Epithelial cell of proximal tubule (primary cell): Measurements from ENCODE around the gene PRKD1. TPM values are rescaled to one million over a fixed set of nuclear protein-coding genes. Genes with fewer than 3 reads are reported as not detected.
A peak's percentile ranks its signal among the peaks of the same experiment; 100 is the strongest.
"Not testable (repeated sequence)": the region's sequence is repeated elsewhere in the genome, so short reads cannot be mapped to it uniquely, and the experiment has no call there.

Experiments
- DNase-seq: peaks from one replicate; pipeline ENCODE4 v3.0.0-alpha.2; 2011; ENCODE audit warnings: low read depth
- H3K4me3 ChIP-seq: 2 replicates; pipeline ENCODE4 v1.5.1; 2011; ENCODE audit warnings: low read depth, mild to moderate bottlenecking, low read length
- total RNA-seq: library from RNA; depleted of rRNA; stranded (reverse); fragments of >200 nt; gene quantifications from 2 replicates; pipeline ENCODE4 v1.2.3, GENCODE V29; 2015
- TF ChIP-seq, protein P1 (sequence below): conservative IDR thresholded peaks from 2 replicates; pipeline ENCODE4 v1.5.1; 2012; ENCODE audit warnings: low read depth, mild to moderate bottlenecking, low read length

The PRKD1 gene
- total RNA-seq, 1 donor from 2014 or later = 6.5 TPM

DNA sequence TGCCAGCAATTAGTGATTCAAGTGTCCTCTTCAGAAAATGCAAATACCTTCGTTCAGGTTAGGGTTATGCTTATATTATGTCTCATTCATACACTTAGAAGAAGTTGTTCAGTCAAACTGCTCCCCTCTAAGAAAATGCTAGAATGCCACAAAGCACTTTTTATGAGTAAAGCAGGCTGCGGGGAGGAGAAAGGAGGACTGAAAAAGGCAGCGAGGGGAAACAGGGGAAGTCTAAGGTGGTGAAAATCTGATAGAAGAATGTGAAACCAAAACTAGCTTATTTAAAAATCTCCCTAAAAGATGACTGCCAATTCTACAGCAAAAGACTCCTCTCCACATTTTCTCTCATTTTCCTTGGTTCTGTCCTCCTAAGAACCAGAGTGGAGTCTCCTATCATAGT, 70.1 kb downstream of the PRKD1 start:
- TF ChIP-seq, protein P1, sequence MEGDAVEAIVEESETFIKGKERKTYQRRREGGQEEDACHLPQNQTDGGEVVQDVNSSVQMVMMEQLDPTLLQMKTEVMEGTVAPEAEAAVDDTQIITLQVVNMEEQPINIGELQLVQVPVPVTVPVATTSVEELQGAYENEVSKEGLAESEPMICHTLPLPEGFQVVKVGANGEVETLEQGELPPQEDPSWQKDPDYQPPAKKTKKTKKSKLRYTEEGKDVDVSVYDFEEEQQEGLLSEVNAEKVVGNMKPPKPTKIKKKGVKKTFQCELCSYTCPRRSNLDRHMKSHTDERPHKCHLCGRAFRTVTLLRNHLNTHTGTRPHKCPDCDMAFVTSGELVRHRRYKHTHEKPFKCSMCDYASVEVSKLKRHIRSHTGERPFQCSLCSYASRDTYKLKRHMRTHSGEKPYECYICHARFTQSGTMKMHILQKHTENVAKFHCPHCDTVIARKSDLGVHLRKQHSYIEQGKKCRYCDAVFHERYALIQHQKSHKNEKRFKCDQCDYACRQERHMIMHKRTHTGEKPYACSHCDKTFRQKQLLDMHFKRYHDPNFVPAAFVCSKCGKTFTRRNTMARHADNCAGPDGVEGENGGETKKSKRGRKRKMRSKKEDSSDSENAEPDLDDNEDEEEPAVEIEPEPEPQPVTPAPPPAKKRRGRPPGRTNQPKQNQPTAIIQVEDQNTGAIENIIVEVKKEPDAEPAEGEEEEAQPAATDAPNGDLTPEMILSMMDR = no peak
- DNase-seq = no peak
- H3K4me3 ChIP-seq = no peak overlapping the region

DNA sequence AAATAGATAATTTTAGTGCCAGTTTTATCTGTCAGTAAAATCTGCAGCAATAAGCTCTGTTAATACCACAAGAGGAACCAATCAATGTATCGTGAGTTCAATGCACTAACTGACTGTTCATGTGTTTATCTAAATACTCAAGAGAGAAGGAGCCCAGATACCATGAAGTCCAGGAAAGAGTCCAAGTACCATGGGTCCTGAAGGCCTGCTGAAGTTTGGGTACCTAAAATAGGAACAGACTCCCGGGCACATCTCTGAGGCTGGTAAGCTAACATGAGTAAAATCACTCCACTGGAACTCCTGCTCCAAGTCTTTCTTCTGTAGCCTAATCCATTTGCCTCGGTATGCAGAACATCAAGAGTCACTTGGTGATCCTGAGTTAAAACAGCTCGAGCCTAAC, 71.1 kb downstream of the PRKD1 start:
- TF ChIP-seq, protein P1 = no peak
- H3K4me3 ChIP-seq = no peak overlapping the region
- DNase-seq = no peak

DNA sequence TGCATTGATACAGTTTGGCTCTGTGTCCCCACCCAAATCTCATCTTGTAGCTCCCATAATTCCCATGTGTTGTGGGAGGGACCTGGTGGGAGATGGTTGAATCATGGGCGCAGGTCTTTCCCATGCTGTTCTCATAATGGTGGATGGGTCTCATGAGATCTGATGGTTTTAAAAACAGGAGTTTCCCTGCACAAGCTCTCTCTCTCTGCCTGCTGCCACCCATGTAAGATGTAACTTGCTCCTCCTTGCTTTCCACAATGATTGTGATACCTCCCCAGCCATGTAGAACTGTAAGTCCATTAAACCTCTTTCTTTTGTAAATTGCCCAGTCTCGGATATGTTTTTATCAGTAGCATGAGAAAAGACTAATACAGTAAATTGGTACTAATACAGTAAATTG, 74.0 kb downstream of the PRKD1 start:
- not testable (repeated sequence) for H3K4me3 ChIP-seq, DNase-seq

DNA sequence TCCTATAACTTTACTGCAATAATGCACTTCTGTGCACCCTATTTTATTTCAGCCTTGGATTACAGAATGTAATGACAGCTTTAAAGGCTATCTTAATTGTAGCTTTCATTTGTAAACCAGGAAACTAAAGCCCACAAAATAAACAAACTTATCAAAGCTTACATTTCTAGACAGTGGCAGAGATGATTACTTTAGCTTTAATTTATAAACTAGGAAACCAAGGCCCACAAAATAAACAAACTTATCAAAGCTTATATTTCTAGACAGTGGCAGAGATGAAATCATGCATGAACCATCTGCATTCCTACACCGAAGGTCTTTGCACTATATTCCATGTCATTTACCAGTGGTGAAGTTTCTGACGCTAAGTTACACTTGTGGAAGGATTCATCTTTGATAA, 74.4 kb downstream of the PRKD1 start:
- TF ChIP-seq, protein P1 = no peak
- H3K4me3 ChIP-seq = no peak overlapping the region
- DNase-seq = no peak

DNA sequence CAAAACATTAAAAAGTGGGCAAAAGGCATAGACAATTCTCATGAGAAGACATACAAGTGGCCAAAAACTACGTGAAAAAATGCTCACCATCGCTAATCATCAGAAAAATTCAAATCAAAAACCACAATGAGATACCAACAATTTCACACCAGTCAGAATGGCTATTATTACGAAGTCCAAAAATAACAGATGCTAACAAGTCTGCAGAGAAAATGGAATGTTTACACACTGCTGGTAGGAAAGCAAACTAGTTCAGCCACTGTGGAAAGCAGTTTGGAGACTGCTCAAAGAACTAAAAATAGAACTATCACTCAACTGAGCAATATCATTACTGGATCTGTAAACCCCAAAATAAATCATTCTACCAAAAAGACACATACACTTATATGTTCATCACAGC, 76.2 kb downstream of the PRKD1 start:
- no peak for DNase-seq
- TF ChIP-seq, protein P1 = no peak
- no peak overlapping the region for H3K4me3 ChIP-seq

DNA sequence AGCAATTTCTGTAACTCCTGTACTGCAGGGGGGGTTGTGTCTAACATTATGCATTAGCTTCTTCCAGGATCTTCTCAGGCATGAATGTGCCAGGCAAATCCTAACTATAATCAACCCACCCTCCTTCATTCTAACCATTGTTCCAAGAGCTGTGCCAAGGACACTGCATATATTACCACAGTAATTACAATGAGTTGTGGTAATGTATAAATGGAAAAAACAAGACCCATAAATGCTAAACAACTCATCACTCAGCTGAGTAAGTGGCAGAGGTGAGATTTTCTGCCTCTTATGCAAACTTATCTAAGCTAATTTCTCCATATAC, 80.6 kb downstream of the PRKD1 start:
- DNase-seq = no peak
- TF ChIP-seq, protein P1 = peak; percentile 17
- H3K4me3 ChIP-seq = peak overlapping the region; percentile 7

DNA sequence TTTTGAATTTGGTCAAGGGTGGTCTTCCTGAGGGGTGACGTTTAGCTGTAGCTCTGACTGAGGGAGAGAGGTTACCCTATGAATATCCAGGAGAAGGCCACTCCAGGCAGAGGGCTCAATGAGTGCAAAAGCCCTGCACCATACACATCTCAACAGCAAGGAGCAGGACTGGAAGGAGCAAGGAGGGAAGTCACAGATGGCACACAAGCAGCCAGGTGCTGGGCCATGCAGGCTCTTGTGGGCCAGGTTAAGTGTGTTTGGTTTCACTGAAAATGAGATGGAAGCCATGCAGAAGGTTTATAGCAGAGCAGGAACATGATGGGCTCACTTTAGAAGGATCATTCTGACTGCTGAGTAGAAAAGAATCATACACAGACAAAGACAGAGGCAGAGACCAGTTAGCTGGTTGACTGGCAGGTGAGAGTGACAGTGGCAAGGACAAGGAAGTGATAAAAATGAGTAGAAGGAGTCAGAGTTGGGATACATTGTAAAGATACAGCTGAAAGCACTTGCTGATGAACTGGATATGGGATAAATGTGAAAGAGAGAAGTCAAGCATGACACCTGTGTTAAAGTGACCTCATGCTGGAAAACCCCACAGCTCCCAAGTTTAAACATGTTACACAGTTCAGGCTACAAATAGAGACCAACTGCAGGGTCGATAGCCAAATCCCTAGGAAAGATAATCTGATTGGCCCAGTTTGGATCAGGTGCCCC, 81.2 kb downstream of the PRKD1 start:
- TF ChIP-seq, protein P1 = no peak
- DNase-seq = peak; percentile 96
- H3K4me3 ChIP-seq = peak overlapping the region; percentile 7
